Measurements from ENCODE around the gene TINAG.

TINAG gene, protein sequence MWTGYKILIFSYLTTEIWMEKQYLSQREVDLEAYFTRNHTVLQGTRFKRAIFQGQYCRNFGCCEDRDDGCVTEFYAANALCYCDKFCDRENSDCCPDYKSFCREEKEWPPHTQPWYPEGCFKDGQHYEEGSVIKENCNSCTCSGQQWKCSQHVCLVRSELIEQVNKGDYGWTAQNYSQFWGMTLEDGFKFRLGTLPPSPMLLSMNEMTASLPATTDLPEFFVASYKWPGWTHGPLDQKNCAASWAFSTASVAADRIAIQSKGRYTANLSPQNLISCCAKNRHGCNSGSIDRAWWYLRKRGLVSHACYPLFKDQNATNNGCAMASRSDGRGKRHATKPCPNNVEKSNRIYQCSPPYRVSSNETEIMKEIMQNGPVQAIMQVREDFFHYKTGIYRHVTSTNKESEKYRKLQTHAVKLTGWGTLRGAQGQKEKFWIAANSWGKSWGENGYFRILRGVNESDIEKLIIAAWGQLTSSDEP

DNA sequence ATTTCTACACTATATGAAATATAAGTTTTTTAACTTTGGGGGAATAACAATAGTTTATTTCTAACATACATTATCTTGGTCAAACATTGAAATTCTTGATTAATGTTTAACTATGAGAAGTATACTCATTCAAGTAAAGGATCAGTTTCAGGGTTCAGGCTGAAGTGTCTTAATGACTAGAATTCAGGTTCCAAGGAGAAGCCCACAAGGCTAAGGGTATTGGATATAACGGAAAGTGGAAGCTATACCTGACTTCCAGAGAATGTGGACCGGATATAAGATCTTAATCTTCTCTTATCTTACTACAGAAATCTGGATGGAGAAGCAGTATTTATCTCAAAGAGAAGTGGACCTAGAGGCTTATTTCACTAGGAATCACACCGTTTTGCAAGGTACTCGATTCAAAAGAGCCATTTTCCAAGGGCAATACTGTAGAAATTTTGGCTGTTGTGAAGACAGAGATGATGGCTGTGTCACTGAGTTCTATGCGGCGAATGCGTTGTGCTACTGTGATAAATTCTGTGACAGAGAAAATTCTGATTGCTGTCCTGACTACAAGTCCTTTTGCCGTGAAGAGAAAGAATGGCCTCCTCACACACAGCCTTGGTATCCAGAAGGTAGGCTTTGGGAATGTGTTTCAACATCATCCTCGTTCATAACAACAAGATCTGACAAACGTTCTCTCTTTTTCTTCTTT lies at the start of gene TINAG:
TSS of gene TINAG (plus strand) at position 153 of the 697 bp plus-strand sequence. CDS start at position 263, 110 bp downstream.
- DNase-seq (ENCODE audit: low read depth in 2 of 2), result no peak

DNA sequence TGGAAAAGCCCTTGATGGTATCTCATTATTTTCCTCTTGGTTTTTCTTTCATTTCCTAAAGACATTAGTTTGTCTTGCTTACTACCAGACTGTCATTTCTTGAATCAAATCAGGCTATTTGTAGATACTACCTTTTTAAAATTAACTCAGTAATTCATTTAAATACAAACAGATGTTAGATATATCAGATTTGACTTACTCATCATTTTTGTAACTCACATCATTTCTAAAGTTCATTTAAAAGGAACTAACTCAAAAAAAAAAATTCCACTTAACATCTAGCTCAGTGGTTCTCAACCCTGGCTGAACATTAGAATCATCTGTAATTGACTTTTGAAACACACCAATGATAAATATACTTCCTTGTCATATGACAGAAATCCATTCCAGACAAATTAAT lies 48.2 kb upstream of the TINAG start:
- no peak for DNase-seq (ENCODE audit: low read depth in 2 of 2)

DNA sequence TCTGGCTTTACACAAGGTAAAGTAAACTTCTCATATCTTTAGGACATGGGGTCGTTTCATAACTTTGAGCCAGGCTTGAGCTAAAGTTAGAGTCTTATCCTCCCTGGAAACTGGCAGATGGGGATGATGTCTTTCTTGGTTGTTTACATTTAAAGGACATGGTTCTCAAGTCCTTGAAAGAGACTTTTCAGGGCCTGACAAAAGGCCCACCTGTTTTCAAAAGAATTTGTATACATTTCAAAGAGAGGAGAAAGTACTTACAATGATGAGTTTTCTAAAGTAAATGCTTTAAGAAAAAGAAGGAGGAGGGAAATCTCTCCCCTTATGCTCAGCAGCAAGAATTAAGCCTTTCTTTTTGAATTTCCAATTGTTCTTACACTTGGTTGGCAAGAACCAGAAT lies 45.7 kb upstream of the TINAG start:
- DNase-seq (ENCODE audit: low read depth in 2 of 2), result no peak

DNA sequence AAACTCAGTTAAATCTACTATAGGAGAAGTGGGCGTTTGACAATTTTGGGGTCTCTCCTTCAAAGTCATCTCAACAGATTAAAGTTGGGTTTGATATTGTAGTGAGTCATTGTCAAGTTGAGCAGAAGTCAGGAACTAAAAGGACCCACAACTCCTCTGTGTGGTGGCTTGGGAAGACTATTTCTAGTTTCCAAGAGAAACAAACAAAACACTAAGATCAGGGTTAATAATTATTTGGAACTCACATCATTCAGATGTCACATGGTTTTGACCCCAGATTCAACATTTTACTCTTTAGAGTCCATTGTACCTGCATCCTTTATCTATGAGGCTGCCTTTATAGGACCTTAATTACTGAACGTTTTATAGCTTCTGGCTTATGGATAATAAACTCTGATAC lies 45.3 kb upstream of the TINAG start:
- DNase-seq (ENCODE audit: low read depth in 2 of 2), result no peak

DNA sequence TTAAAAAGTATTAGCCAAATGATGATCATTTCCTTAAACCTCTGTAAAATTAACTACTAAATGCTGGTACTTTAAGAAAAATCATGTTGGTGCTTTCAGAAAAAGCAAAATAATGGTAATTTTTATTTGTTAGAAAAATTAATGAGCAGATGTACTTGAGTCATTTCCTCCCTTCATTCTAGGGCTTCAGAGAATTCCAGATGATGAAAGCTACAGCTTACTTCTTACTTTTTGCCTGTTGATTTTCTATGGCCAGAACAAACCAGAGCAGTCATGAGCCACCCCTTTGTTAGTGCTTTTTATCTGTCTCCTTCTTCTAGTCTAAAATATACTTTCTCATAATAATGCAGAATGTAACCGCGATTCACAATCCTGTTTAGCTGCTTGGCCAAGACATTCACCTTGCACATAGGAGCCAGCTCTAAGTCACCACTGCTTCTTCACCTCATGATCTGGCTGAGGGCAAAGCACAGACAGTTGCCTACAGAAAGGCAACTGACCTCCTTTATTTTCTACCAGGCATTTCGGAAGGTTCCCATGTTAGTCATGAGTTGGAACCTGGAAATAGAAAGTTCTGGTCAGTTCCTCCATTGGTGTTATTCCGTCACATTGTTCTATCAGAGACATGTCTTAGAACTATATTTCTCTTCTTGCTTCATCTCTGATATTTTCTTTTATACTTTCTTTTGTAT lies 43.5 kb upstream of the TINAG start:
- no peak for DNase-seq (ENCODE audit: low read depth in 2 of 2)

DNA sequence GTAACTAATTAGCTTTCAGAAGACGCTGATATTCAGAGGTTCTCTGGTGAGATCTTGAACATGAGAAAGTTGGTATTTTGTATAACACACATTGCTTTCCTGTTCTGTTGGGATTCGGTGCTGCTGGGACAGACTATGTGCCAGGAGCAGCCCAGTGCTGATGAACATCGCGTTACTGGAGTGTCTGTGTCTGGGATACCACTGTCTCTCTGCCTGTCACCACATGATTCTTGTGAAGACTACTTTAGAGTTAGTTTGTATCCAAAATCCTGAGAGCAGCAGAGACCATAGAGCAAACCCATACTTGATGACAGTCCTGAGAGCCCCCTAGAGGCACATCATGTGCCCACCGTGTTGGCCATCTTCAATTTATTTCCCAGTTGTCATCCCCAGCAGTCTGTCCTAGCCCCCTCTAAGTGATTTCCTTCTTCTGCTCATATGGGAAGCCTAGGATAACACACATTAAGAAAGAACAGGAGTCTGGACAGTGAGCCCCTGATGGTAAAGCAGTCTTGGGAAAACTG lies 41.8 kb upstream of the TINAG start:
- no peak for DNase-seq (ENCODE audit: low read depth in 2 of 2)

DNA sequence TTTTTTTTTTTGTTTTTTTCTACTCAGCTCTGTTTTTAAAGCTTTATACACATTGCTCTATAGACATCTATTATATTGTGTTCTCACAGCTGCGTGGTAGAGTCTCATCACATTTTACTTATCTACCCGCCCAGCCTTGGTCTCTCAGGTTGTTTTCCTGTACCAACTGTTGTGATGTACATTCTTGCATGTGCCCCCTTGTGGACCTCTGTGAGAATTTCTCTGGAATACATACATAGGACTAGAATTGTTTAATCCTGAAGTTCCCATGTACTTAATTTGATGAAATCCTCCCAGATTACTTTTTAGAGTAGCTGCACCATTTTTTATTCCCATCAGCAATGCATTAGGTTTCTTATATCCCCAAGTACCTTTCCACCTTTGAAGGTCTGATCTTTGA lies 40.4 kb upstream of the TINAG start:
- DNase-seq (ENCODE audit: low read depth in 2 of 2), result no peak

DNA sequence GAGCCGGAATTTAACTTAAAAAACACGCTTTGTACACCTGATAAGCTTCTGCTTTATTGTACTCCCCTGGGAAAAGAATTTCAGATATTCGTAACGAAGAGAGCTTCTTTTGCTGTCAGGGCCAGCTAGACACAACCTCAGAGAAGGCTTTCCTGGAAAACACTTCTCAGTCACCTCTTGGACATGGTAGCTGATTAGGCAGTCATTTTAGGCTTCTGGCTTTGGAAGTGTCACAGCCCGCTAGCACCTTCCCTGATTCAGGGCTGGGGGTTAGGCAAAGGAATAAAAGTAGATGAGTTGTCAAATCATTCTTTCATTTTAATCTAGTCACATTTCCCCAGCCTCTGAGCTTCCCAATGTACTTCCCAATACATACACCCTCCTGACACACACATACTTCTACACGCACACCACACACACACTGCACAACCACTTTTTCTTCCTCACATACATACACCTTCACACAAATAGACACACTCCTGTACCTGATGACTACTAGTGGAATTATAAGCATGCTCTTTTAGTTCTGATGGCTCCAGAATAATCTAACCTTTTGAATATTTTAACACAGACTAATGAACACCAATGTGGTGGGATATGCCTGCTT lies 34.9 kb upstream of the TINAG start:
- no peak for DNase-seq (ENCODE audit: low read depth in 2 of 2)

DNA sequence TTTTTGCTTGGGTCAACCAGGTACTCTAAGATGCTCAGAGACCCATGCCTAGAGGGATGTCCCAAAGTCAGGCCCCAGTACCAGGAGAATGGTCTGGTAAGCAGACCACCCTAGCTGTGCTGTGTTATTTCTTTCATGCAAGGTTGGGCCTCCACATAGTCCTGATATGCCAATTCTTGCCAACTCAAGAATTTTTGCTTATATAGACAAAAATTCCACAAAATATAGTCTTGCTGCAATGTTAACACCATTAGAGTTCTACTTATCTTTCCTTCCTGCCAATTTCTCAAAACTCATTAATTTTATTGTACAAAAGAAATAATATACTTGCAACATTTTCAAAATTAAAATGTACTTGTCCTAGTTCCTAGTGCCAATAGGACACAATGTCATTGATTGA lies 33.9 kb upstream of the TINAG start:
- DNase-seq (ENCODE audit: low read depth in 2 of 2), result no peak

DNA sequence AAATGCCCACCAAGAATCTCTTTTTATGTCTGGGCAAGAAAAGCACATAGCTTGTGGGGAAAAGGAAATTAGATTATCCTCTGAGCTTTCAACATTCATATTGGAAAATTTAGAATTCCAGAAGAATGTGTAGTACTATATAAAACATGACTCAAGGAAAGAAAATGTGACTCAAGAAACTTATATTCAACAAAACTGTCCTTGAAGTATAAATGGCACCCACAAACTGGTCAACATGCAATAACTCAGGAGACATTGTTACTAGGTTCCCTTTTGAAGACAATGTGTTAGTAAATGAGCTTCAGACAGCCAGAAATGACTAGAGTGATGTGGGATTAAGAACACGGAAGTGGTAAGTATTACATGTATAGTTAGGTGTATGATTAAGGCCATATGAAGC lies 26.1 kb upstream of the TINAG start:
- no peak for DNase-seq (ENCODE audit: low read depth in 2 of 2)

DNA sequence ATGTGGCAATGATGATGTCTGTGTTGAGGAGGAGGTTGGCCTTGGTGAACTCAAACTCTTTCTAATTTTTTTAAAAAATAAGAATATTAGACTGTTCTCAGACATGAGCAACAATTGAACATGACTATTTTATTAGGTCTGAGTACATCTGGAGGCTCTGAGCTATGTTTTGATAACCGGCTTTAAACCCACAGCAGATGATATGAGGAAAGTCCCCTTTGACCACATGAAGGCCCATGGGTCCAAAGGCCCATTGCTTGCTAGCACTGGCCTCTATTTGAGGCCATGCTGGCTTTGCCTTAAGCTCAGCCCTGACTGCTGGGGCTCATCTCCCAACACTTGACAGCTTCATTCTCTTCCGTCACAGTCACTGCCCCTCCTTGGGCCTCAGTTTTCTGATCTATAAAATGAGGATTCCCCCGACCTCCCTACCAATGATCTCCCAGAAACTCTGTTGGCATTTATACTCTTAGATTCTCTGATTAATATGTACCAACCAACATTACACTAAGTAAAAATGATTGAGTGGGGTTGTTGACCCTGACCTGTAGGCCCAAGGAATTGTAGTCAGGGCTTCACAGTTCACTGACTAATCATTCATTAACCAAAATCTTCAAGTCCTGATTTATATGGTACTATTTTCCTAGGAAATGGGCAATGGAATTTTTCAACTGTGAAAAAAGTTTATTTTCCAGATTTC lies 23.9 kb upstream of the TINAG start:
- no peak for DNase-seq (ENCODE audit: low read depth in 2 of 2)

DNA sequence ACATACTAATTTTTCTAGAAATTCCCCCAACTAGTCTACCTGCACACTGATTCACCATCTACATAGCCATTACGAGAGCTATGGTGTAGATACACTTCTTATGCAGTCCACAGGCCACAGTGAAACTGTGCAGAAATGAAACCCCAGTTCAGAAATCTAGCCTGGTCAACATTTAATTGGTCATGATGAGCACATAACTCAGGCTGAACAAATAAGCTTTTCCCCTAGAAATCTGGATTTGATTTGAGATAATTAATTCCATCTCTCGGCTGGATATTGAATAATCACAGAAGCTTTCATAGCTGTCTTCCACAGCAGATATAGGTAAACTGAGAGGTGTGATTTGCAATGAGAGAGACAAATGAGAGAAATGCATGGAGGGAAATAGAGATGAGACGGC lies 22.6 kb upstream of the TINAG start:
- DNase-seq (ENCODE audit: low read depth in 2 of 2), result no peak

DNA sequence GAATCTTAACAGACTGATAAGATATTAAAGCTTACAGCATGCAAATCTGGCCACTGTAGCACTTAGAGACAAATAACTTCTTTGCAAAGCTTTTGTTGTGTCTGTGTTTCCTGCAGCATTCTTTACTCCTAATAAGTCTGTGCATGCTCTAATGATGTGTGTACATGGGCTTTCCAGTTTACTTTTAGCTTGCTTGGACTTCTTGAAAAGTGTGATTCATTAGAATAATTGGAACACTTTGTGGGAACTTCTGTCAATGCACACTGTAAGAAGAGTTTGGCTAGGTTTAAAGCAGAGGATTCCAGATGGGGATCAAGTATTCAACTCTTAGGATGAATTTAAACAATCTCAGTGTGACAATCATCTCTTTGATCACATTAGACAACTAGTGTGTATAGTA lies 22.1 kb upstream of the TINAG start:
- DNase-seq (ENCODE audit: low read depth in 2 of 2), result no peak

DNA sequence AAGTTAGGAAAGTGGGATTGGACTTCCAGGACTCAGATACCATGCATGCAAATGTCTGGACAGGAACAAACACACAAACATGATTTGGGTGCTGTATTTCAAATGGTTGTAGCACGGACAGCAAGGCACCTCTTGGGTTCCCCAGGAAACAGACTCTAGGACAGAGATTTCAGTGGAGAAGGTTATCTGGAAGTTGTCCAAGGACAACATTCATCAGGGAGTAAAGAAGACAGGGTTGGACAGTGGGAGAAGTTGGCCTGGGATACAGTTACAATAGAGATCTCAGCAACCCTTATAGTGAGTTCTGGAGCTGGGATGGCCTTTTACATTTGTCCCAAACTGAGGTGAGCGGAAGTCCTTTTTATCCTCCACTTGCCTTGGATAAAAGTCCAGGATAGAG lies 19.8 kb upstream of the TINAG start:
- no peak for DNase-seq (ENCODE audit: low read depth in 2 of 2)

DNA sequence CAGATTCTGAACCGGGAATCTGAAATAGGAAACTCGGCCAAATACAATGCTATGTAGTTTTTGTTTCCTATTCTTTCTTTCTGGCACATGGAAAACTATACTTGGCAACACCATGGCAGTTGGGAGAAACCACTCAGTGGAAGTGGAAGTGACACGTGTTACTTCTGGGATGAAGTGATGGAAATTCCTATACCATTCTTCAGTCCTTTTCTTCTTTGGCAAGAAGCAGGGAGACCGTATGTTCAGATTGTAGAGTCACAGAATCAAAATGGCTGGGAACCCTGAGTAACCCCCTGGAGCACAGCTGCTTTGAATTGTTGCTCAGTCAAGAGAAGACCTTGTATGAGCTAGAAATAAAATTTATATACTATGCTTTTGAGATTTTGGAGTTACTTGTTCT lies 18.8 kb upstream of the TINAG start:
- no peak for DNase-seq (ENCODE audit: low read depth in 2 of 2)

DNA sequence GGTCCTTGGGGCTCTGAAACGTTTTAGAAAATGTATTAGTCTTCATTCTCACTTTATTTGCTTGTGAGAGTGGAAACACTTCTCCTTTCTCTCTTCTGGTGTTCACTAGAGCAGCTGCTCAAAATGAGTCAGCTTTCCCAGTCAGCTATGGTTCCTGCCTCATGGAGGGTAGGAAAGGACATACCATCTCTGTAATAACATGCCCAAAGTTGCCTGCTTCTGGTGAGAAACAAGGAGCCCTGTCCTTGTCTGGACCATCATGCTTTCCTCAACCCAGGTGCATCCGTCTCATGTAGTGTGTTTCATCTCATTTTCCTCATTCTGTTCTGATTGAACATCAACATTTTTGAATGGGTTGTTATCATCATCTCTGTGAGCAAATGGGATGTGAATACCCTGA lies 17.1 kb upstream of the TINAG start:
- DNase-seq (ENCODE audit: low read depth in 2 of 2), result no peak

DNA sequence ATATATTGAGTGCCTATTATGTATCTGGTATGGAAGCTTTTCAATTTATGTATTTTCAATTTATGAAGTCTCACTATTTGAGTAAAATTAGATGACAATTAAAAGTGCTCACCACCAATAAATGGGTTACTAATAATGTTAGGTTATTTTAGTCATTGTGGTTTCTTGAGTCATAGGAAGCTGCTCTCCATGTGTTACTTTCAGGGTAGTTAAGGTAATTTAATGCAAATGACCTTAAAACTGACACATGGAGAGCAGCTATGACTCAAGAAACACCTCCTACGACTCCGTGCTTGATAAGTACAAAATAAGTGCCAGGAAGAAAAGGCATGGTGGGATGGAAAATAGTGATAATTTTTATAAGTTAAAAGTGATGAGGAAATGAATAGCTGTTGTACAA lies 16.5 kb upstream of the TINAG start:
- DNase-seq (ENCODE audit: low read depth in 2 of 2), result no peak

DNA sequence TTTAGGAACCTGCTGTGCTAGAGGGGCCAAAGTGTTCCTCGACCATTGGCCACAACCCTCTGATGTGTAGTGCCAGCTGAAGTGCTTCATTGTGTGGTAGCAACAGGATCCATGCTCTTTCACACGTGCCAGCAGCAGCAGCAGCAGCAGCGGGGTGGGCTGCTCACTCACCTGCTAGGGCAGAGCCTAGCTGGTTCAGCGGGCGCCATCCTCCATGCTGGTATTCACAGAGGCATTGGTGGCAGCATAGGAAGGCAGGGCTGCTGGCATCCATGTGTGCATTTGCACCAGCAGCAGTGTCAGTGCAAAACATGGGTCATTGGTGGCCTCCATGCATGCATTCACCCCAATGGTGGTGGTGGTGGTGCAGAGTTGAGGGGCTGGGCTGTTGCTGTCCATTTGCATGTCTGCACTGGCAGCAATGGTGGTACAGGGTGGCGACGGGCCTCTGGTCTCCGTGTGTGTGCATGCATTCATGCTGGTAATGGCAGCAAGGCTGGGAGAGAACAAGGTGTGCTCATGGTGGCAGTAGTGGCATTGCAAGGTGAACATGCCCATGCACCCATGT lies 13.2 kb upstream of the TINAG start:
- no peak for DNase-seq (ENCODE audit: low read depth in 2 of 2)

DNA sequence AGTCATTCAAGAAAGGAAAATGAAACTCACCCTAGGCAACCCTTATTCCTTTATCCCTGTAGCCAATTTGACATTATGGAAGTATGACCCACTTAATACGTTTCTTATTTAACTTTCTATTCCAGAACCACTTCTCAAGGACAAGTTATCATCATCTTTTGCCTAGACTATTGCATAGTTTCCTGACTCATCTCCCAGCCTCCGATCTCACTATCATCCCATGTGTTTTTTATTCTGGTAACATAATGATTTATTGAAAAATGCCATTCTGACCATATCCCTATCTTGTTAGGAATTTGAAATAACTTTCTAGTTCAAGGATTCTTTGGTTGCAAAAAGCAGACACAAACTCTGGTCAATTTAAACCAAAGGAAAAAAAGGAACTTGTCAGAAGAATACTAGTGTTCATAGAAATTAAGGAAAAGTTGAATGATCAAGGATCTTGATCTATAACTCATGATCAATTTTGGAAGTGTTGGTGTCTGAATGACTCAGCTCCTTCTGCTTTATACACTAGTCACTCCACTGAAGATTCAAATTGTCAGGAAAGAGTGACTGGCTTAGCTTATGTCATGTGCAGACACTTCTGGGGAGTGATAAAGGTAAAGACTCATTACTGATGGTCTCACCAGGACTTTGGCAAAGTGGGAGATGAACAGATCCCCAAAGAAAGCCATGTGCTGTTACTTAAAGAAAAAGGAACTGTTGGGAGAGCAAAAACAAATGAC lies 8.5 kb upstream of the TINAG start:
- no peak for DNase-seq (ENCODE audit: low read depth in 2 of 2)

DNA sequence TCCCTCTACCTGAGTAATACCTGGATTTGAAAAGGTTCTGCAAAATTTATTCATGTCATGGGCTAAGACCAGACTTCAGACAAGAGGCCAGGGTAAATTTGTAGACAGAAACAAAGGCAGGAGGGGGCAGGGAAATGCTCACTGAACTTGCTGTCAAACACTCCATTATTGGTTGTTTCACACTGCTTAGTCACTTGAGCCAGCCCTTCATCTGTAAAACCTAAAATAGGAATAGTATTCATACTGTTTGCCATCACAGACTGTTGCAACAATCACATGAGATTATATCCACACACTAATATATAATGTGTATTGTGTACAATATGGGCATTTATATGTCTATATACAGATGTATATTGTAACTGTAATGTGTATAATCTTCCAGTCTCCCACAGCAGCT lies 6.5 kb upstream of the TINAG start:
- DNase-seq (ENCODE audit: low read depth in 2 of 2), result no peak

Measured in stimulated activated CD8-positive, alpha-beta memory T cell treated with anti-CD3 and anti-CD28 coated beads, Interleukin-7, amount 100 ng/mL, for 1 hour (primary cell).